Right forelimb (tissue), 1 donor: ENCODE measurements around the gene ADGRG4.

Experiments used
- DNase-seq: peaks from one replicate; pipeline ENCODE4 v3.0.0-alpha.2; 2018

ADGRG4 gene

DNA sequence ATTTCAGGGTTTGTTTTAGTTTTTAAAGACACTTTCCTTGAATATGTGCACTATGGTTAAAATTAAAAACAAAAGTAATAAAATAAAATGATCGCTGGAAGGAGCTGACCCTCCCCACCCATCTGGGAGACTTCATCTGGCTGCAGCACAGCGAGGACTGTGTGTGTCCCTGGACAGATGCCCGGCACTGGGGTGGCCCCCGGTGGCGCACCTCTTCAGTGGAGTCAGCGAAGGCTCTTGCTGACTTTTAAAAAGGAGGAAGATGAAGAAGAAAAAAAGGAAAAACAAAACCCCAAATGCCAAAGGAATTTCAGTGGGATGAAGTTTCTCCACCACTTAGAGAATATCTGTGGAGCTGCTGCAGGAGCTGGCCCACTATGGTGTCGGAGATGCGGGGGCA lies 5.4 kb upstream of the ADGRG4 start:
- DNase-seq: no peak

DNA sequence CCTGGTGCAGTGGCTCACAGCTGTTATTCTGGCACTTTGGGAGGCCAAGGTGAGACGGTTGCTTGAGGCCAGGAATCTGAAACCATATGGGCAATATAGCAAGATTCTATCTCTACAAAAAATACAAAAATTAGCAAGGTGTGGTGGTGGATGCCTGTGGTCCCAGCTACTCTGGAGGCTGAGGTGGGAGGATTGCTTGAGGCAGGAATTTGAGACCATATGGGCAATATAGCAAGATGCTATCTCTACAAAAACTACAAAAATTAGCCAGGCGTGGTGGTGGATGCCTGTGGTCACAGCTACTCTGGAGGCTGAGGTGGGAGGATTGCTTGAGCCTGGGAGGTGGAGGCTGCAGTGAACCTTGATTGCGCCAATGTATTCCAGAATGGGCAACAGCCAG lies 2.3 kb downstream of the ADGRG4 start:
- no peak for DNase-seq

- no peak for DNase-seq
Observed at GRCh38 chrX:136304493-136304892, 3.7 kb downstream of the ADGRG4 start.

GRCh38 chrX:136306182-136306581 lies 5.4 kb downstream of the ADGRG4 start:
- DNase-seq: no peak

DNA sequence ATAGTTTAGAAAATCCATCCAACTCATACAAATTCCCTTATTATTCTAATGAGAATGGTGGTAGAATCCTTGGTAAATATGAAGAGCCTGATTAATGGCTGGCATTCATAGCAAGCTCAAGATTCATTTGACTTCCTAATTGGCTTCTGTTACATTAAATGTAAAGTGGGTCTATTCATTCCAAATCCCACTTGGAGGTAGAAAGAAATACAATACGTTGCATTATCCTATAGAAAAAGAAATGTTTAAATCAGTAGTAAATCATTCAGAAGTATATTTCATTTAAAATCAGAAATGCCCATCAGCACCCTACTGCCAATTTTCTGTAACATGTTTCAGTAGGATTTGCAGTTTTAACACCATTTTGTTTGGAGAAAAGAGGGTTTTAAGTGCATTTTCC lies 6.7 kb downstream of the ADGRG4 start:
- no peak for DNase-seq

DNA sequence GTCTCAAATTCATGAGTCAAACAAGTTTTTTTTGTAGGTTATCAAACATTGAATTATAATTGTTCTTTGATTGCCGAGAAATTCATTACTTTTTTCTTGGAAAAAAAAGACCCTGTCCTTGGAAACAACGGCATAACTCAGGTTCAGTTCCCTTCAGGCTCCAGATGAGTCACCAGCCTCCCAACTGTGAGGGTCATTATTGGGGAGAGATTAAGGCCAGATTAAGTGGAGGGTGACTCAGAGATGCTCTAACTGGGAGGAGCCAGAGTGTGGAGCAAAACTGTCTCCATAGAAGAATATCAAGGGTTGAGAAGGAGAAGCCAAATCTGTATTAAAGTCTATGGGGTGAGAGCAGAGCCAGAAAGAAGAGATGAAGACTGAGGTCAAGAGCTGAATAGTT lies 9.6 kb downstream of the ADGRG4 start:
- no peak for DNase-seq

DNA sequence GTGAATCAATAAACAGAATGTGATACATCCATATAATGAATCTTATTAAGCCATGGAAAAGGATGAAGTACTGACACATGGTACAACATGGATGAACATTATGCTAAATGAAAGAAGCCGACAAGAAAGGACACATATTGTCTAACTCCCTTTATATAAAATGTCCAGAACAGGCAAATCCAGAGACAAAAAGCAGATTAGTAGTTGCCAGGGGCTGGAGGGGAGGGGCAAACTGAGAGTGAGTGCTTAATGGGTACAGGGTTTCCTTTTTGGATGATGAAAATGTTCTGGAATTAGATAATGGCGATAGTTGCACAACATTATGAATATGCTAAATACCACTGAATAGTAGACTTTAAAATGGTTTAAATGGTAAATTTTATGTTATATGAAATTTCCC lies 17.4 kb downstream of the ADGRG4 start:
- DNase-seq: no peak

DNA sequence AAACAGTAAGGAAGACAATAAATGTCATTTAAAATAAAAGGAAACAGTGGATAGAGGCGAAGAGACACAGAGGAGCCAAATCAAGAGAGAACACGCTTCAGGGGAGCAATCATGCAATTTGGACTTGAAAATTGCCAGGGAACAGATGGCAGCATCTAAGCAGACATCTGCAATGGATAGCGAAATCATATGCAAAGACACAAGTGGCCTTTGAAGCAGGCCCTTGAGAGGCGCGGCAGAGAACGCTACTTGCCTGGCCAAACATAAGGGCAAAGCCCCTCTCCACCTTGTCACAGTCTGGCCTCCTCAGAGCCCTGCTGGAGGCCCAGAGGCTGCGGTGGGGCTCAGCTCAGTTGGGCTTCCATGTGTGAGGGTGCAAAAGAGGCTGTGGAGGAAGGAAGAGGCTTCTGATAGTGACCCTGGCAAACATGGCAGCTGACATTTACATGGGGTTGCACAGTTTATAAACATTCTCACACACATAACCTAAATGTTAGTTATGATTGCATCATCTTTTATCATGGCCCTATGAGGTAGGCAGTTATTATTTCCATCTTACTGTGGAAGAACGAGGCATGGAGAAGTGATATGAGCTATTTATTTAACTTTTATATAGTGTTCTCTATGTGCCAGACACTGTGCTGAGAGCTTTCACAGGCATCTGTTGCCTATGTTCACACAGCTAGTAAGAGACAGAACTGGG lies 18.3 kb downstream of the ADGRG4 start:
- no peak for DNase-seq

DNA sequence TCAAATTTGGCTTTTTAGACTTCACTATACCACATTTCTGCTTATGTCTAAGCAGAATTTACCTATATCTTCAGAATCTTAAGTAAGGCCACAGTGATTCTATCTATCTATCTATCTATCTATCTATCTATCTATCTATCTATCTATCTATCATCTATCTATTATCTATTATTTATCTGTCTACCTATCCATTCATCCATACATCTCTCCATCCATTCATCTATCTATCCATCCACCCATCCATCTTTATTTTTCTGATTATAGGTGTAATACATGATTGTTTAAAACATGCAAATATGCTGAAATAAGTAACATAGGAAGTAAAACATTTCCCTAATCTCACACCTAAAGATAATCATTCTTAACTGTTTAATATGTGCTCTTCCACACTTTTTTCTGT lies 18.8 kb downstream of the ADGRG4 start:
- no peak for DNase-seq

GRCh38 chrX:136321532-136321931 lies 20.8 kb downstream of the ADGRG4 start:
- no peak for DNase-seq

GRCh38 chrX:136322064-136322463 lies 21.3 kb downstream of the ADGRG4 start:
- no peak for DNase-seq

GRCh38 chrX:136325377-136325776 lies 24.6 kb downstream of the ADGRG4 start:
- DNase-seq: no peak

DNA sequence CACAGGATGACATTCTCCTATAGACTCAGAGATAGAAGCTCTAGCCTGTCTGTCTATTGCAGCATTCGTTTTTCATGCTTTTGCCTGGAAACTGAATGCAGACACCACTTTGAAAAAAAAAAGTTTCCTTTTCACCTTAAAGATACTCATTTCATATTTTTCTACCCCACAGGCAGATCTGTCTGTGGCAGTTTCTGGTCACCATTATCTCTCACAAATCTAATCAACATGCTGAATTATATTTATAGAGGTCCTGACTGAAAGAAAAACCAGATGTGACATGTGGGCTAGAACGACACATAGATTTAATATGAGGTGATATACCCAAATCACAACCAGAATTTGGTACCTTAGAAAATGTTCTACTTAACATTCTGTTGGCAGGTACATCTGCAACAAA lies 28.2 kb downstream of the ADGRG4 start:
- no peak for DNase-seq

DNA sequence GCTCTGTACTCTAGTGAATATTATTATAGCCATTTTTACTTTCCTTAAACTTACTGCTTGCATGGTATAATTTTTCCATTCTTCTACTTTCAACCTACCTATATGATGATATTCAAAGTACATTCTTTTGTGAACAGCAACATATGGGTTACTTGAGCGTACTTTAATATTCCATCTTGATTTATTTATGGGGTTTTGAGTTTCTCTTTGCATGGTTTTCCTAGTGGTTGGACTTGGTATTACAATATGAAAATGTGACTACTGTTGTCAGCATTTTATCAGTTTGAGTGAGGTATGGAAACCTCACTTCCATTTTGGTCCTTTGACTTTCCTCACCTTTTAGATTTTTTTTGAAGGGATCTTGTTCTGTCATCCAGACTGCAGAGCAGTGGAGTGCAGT lies 35.9 kb downstream of the ADGRG4 start:
- DNase-seq: no peak

DNA sequence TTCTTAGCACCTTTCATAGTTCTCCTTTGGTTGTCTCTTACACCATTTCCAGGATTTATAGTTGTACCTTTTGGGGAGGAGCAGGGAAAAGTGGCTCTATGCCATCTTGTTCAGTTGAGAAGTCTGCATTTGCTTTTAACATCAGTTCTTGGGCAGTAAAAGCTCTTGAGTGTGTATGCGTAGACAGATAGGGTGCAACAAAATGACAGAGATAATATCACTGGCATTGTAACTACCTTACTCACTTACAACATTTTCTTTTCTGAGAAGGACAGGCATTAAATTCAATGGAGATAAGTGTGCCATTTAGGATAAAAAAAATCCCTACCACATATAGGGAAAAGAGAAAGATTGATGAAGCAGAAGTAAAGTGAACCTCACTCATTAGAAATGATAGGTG lies 38.9 kb downstream of the ADGRG4 start:
- DNase-seq: no peak

GRCh38 chrX:136344320-136344719 lies 43.6 kb downstream of the ADGRG4 start:
- DNase-seq: no peak

- no peak for DNase-seq
Observed at GRCh38 chrX:136346506-136346905, 45.7 kb downstream of the ADGRG4 start.

DNA sequence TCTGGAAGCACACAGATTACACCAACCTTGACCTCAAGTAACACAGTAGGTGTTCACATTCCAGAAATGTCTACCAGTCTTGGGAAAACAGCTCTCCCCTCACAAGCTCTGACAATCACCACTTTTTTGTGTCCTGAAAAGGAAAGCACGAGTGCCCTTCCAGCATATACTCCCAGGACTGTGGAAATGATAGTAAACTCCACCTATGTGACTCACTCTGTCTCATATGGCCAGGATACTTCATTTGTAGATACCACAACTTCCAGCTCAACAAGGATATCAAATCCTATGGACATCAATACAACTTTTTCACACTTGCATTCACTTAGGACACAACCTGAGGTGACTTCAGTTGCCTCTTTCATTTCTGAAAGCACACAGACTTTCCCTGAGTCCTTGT lies 46.9 kb downstream of the ADGRG4 start:
- no peak for DNase-seq

DNA sequence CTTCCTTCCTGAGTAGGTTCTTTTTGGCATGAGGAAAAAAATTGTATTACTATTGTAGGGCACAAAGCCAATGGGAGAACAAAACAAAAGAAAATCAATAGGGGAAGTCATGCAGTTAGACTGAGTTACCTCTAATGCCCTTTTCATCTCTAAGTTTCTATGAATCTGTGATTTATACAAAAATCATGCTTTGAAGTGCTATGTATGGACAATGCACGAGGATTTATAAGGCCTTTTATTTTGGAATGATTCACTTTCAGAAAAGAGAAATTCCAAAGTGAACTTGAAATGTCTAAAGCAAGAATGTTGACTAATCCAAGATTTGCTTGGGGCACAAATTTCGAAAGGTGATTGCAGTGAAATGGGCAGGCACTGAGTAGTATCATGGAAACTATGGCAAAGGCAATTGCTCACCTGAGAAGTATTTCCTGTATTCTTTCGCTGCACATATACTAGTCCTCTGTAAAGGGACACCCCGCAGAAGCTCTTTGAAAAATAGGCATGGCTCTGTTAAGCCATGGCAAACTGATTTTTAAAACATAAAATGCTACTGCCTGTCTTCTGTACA lies 52.8 kb downstream of the ADGRG4 start:
- DNase-seq: no peak

GRCh38 chrX:136354201-136354600 lies 53.4 kb downstream of the ADGRG4 start:
- no peak for DNase-seq

- DNase-seq: no peak
Observed at GRCh38 chrX:136369377-136369776, 68.6 kb downstream of the ADGRG4 start.

DNA sequence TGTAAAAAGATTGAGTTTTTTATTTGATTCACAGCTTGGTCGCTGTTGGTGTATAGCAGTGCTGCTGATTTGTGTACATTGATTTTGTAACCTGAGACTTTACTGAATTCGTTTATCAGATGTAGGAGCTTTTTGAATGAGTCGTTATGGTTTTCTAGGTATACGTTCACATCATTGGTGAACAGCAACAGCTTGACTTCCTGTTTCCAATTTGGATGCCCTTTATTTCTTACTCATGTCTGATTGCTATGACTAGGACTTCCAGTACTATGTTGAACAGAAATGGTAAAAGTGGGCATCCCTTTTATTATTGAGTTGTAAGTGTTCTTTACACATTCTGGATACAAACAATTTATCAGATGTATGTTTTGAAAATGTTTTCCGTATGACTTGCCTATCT lies 76.0 kb downstream of the ADGRG4 start:
- no peak for DNase-seq

GRCh38 chrX:136380010-136380769 lies 79.4 kb downstream of the ADGRG4 start:
- no peak for DNase-seq

- DNase-seq: no peak
Observed at GRCh38 chrX:136386173-136386572, 85.4 kb downstream of the ADGRG4 start.
